GM18502 (cell line): ENCODE results near the gene PDE3B.
"Not testable (repeated sequence)": the region's sequence is repeated elsewhere in the genome, so short reads cannot be mapped to it uniquely, and the experiment has no call there.

Experiments used
- ATAC-seq: cut with Tn5 transposase; IDR thresholded peaks from one replicate; pipeline ENCODE4 v1.9.1; 2021; ENCODE audit warnings: mild to moderate bottlenecking; ENCODE audit not compliant: unreplicated experiment, poor library complexity

Gene PDE3B

GRCh38 chr11:14863775-14864174 is 220.2 kb downstream of the PDE3B start:
- ATAC-seq = not testable (repeated sequence)

DNA sequence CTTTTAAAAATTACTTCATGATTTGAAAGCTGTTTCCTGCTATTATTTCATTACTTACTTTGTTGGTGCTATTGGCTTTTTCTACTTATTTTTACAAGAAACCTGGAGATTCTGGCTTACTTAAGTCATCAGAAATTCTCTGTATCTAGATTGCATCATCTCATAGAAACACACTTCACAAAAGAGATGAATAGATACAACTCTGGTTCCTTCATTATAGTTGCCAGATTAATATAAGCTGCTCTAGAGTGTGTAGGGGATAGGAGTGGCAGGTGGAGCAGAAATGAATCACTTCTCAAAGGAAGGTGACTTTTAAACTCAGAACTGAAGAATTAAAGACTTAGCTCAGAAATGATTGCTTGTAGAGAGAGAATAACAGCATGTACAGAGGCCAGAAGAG is 228.4 kb downstream of the PDE3B start:
- ATAC-seq = no peak

DNA sequence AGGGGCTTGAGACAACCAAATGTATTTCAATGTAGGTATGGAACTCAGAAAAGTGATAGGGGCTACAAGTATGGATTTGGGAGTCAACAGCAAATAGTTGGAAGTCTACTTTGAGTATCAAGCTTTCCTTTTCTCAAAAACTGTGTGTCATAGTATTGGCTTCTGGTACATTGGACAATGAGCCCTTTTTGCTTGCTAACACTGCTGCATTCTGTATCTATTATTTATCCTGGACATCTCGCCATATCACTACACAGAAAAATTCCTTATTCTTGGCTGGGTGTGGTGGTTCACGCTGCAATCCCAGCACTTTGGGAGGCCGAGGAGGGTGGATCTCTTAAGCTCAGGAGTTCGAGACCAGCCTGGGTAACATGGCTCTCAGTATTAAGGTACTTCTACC is 230.0 kb downstream of the PDE3B start:
- ATAC-seq = no peak

DNA sequence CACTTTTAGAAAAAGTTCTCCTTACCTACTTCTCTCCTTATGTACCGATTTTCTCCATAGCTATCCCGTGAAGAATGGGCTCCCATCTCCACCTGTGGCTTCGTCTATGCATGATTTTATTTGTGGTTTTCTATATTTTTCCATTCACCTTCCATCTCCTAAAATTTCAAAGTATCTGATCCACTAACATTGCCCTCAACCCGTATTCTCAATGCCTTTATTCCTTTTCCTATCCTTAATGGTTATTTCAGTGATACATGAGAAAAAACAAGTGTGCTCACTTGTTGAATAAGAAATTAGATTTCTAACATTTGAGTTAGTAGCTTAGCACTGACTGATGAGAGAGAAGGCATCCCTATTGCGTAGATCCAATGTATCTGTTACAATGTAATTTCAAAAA is 231.6 kb downstream of the PDE3B start:
- ATAC-seq = no peak

DNA sequence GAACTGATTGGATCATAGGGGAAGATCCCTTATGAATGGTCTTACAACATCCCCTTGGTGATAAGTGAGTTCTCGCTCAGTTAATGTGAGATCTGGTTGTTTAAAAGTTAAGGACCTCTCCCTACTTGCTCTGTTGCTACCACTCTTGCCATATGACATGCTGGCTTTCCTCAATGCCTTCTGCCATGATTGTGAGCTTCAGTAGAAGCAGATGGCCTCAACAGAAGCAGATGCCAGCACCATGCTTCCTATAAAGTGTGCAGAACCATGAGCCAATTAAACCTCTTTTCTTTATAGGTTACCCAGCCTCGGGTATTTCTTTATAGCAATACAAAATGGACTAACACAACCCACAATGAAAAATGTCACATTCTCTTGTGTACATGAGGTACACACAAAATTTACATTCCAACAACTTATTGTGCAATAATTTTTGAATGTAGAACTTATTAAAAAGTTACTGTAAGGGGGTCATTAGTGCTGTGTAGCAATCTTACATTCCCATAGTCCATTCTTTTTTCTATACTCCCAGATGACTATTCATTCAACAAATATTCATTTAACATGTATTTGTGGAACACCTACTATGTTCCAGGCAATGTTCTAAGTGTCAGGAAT is 238.1 kb downstream of the PDE3B start:
- no peak for ATAC-seq

DNA sequence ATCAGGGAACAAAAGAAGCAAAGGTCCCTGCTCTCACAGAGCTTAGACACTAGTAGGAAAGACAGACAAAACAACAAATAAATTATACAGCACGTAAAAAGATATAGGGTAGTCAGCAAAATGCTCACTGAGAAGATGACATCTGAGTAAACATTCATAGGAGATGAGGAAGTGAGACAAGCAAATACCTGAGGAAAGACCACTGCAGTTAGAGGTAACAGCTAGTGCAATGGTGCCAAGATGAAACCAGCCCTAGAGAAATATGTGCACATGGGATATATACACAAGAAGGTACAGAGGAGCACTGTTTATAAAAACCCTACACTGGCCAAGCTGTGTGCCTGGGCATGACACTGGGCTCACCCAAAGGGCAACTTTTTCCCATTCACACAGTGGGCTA is 238.6 kb downstream of the PDE3B start:
- no peak for ATAC-seq

DNA sequence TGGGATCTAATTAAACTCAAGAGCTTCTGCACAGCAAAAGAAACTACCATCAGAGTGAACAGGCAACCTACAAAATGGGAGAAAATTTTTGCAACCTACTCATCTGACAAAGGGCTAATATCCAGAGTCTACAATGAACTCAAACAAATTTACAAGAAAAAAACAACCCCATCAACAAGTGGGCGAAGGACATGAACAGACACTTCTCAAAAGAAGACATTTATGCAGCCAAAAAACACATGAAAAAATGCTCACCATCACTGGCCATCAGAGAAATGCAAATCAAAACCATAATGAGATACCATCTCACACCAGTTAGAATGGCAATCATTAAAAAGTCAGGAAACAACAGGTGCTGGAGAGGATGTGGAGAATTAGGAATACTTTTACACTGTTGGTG is 240.1 kb downstream of the PDE3B start:
- not testable (repeated sequence) for ATAC-seq

DNA sequence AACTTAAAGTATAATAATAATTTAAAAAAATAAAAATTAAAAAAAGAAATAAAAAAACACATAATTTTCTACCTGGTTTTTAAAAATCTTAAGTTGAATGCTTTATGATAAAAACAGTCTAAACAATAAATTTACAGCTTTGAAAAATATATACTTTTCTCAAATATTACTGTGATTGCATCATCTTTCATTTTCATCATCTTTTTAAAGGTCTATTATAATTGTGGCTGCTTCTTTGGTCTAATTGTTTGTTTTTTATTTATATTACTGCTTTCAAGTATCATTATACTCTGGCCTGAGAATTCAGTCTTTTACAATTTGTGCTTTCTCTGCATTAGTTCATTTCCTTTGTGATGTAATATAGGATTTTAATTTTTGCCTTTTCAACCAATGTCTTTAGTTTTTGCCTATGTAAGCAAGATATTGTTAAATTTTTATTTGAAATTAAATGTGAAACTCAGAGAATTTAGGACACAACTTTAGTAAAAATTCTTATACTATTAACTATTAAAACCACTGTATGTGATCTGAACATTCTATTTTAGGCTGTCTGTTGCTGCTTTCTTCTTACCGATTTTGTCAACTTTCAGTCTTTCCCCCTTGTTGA is 241.2 kb downstream of the PDE3B start:
- no peak for ATAC-seq

- ATAC-seq = no peak
These were observed 242.9 kb downstream of the PDE3B start for GRCh38 chr11:14886513-14886912.

GRCh38 chr11:14891143-14892035 is 247.8 kb downstream of the PDE3B start:
- peak; percentile 60 for ATAC-seq

GRCh38 chr11:14892036-14892556 is 248.5 kb downstream of the PDE3B start, which contains the start of gene CYP2R1:
Gene CYP2R1, minus strand, starts transcription at chr11:14892231. Its CDS starts 26 bp downstream, at chr11:14892205.
- ATAC-seq = peak; percentile 97

DNA sequence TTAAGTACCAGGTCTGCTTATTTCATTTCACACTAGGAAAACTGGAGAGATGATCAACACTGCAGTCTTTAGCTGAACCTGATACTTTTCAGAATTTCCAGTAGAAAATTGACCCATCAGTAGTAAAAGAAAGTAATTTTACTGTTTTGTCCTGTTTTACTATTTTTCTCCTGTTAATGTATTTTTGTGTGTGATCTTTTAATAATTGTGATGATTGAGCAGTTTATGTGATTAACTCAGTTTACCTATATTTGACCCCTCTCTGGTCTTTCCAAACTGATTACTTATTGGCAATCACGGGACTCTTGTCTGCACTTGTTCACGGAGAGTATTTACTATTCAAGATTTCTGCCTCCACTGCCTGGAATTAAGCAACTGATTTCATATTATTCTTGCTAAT is 249.0 kb downstream of the PDE3B start:
- no peak for ATAC-seq

DNA sequence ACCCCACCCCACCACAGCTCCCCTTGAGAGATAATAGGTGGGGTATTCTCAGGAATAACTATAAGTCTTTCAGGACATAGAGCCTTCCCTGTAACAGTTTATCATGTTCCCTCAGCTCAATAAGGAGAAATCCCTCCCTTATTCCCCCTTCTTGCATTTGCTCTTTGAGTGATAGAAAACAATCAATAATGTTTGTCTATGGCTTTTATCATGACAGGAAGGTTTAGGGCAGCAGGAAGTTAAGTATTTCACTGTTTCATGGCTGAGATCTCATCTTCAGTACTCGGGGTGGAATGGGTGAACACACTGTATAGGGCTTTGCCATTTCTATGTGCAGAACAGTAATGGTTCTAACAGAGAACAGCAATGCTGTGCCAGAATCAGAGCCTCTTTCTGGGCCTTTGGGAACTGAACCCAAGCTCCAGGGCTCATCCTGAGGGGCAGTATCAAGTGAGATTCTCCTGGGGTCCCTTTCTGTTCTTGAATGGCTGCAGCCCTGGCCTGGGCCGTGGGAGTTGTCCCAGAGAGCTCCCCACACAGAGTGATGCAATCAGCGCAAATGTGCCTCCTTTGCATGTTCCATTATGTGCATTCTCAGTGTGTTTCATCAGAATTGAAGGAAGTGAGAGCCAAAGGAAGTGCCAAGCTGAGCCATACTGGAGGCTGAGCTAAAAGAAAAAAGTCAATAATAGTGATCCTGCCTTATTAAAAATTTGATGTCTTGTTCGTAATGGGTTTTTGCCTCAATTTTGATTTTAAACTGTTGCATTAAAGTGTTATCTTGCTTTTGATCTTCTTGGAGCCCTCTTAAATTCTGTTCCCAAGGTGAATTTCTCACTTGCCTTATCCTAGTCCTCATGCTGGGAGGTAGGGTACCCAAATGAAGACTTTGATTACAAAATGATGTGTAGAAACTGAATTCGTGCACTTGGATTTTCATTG is 251.3 kb downstream of the PDE3B start:
- ATAC-seq = no peak

GRCh38 chr11:14898355-14898754 is 254.8 kb downstream of the PDE3B start:
- ATAC-seq = no peak

DNA sequence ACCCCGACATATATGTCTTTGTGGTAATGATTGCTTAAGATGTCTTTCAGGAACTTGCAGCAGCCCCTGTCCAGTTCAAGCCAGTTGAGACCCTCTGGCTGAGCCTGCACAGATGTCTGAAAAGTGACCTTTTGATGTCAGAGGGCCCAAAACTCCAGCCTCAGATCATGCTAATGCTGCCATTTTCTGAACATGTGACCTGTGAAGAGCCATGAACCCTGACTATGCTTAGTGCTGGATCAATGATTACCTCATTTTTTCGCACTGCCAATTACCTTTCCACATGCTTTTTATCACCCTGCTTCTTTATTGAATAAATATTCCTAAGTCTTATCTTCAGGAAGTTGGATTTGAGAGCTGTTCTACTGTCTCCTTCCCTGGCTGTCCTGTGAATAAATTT is 255.3 kb downstream of the PDE3B start:
- ATAC-seq = no peak

DNA sequence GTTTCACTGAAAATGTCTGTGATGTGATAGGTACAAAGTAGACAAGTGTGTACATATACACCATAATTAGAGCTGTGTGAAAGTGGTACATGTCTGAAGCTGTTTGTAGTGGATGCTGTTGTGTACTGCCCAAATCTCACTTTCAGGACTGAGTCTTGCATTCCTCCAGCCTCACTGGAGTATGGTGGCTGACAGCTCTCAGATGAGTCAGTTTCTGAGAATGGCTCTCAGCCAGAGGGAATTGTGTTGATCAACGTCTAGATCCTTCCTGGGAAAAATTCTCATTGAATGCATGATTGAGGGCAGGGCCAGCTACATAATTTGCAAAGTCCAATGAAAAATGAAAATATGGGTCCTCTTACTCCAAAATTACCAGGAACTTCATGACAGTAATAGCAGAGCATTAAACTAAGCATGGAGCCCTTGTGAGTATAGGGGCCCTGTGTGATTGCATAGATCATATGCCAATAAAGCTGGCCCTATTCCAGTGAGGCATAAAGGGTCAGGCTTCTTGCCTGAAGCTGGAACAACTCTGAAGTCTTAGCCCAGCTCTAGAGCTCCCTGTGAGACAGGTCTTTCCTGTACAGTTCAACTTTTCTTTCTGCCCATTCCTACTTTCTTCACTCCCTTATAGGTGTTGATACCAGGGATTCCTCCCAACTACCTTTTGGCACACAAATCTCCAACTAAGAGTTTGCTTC is 259.2 kb downstream of the PDE3B start:
- no peak for ATAC-seq

GRCh38 chr11:14904745-14905103 is 261.1 kb downstream of the PDE3B start:
- ATAC-seq = peak; percentile 45

DNA sequence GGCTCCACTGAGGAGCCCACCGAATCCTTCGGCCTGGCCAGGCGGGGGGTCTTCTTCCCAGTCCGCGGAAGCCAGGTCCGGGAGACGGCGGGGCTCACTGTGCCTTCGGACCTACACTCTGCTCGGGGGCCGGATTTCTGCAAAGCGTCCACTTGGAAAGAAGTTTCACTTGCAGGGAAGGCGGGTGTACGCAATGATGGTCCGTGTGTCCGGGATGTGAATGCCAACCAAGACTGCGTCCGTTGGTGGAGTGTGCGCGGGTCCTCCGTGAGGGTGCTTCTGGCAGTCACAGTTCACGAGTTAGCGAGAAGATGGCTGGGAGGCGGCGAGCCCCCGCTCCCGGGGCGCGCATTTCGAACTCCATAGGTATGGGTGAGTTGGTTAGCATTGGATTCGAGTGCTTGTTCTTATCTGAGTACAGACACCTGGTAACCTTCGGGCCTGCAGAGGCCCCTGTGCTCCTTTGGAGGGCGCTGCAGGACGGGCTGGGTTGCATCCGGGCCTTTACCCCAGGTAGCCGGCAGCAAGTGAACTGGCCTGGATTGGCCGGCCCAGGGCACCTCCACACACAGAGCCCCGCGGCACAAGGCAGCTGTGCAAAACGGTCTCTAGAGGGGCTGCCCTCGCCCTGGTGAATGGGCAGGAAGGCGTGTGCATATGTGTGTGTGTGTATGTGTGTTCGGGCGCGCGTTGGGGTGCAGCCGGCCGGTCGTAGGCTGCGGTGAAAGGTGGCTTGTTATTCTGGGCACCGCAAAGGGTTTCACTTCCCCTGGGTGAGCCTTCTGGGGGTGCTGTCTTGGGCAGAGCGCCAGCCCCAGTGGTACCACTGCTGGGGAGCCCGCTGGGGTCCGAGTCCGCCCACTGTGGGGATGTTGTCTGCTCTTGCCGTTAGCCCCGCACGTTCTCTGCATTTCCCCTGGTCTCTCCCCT is 261.8 kb downstream of the PDE3B start:
- ATAC-seq = peak; percentile 69
